WERI-Rb-1 (cell line): ENCODE measurements around the gene PCNT.

Source experiments
- DNase-seq: peaks from one replicate; pipeline ENCODE4 v3.0.0-alpha.2; 2020
- H3K27ac ChIP-seq: fragments of 250-450 bp; sonication (Bioruptor Pico); 2 replicates; pipeline ENCODE4 v1.5.1; 2020; ENCODE audit warnings: mild to moderate bottlenecking, moderate library complexity
- H3K27me3 ChIP-seq: fragments of 250-450 bp; sonication (Bioruptor Pico); 2 replicates; pipeline ENCODE4 v1.5.1; 2021; ENCODE audit warnings: mild to moderate bottlenecking, low read depth, moderate library complexity; ENCODE audit not compliant: insufficient read depth, severe bottlenecking
- H3K36me3 ChIP-seq: fragments of 250-450 bp; sonication (Bioruptor Pico); 2 replicates; pipeline ENCODE4 v1.5.1; 2020; ENCODE audit warnings: mild to moderate bottlenecking, moderate library complexity
- H3K4me3 ChIP-seq: 2 replicates; pipeline ENCODE4 v1.5.1; 2011; ENCODE audit warnings: low read depth, mild to moderate bottlenecking, control low read depth, low read length
- H3K9me3 ChIP-seq: fragments of 250-450 bp; sonication (Bioruptor Pico); 2 replicates; pipeline ENCODE4 v1.5.1; 2021; ENCODE audit warnings: mild to moderate bottlenecking, moderate library complexity; ENCODE audit not compliant: severe bottlenecking
- TF ChIP-seq, protein P1 (sequence below): IDR thresholded peaks from 2 replicates; pipeline ENCODE4 v1.5.1; 2011; ENCODE audit warnings: low read depth, mild to moderate bottlenecking, control low read depth, inconsistent platforms, low read length

PCNT gene

DNA sequence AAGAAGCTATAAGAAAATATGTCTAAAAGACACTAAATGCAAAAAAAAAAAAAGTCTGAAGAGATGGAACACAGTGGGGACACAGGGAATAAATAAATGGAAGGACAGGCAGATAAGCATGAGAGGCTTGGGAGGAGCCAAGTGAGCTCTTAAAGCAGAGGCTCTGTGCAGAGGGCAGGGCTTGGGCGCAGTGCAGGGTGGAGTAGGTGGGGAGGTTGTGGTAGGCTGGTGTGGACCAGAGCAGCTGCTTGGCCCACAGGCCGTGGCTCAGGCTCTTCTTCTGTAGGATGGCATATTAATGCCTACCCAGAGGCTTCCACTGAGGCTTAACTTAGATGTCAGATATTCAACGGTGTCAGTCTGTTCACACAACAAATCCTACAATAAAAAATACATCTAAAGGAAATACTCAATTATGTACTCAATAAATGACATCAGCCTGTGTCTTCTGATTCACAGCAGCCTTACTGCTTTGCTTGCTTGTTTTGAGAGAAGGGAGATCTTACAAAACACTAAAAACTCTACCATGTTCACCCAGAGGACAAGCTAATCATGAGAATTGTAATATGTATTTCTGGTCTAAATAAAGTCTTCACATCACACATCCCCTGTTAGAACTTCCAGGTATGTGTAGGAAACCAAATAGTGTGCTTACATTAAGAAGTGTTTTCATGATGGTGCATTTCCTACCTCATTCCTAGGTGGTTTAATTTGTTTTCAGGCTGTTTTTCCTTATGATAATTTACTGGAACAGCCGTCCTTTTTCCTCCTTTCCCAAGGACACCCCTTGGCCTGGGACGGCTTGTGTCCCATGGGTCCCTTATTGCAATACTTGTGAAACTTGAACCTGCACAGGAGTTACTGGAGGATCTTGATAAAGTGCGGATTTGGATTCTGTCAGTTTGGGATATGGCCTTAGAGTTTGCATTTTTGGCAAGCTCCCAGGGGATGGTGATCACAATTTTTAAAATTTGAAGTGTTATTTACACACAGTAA is 159.6 kb downstream of the PCNT start:
- TF ChIP-seq, protein P1, sequence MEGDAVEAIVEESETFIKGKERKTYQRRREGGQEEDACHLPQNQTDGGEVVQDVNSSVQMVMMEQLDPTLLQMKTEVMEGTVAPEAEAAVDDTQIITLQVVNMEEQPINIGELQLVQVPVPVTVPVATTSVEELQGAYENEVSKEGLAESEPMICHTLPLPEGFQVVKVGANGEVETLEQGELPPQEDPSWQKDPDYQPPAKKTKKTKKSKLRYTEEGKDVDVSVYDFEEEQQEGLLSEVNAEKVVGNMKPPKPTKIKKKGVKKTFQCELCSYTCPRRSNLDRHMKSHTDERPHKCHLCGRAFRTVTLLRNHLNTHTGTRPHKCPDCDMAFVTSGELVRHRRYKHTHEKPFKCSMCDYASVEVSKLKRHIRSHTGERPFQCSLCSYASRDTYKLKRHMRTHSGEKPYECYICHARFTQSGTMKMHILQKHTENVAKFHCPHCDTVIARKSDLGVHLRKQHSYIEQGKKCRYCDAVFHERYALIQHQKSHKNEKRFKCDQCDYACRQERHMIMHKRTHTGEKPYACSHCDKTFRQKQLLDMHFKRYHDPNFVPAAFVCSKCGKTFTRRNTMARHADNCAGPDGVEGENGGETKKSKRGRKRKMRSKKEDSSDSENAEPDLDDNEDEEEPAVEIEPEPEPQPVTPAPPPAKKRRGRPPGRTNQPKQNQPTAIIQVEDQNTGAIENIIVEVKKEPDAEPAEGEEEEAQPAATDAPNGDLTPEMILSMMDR, result no peak
- H3K9me3 ChIP-seq, result no peaks in the 10 kb centered on the region
- peaks cover 16% of the 10 kb centered on the region for H3K36me3 ChIP-seq

DNA sequence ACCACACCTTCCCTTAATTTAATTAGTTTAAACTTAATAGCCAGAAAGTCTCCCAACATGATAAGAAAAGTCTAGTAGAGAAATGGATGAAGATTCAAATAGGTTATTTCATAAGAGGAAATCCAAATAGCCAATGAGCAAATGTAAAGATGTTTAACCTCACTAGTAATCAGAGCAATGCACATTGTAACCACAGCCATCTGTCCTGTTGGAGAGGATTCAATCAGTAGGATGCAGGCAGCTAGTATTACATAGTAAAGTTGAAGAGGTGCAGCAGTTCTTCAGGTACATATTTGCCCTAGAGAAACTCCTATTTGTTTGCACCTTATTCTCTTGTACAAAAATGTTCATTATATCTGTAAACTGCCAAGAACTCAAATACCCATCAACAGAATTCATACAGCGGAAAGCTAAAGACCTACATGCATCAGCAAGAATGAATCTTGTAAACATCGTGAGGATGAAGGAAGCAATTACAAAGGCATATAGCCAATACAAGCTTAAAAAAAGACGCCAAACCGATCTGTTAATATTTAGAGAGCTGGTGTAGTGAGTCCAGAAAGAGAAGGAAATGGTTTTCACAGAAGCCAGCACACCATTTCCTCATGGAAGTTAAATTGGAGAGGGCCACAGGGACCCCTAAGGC is 162.6 kb downstream of the PCNT start:
- DNase-seq, result no peak
- no peak overlapping the region for H3K27ac ChIP-seq
- no peaks in the 10 kb centered on the region for H3K9me3 ChIP-seq
- TF ChIP-seq, protein P1, result no peak
- H3K4me3 ChIP-seq, result no peak overlapping the region
- H3K36me3 ChIP-seq, result peaks cover 32% of the 10 kb centered on the region
- H3K27me3 ChIP-seq, result no peaks in the 10 kb centered on the region

More for the DNA sequence above, 159.6 kb downstream of the PCNT start:
- no peak for DNase-seq
- H3K27me3 ChIP-seq, result no peaks in the 10 kb centered on the region
- no peak overlapping the region for H3K4me3 ChIP-seq
- no peak overlapping the region for H3K27ac ChIP-seq

DNA sequence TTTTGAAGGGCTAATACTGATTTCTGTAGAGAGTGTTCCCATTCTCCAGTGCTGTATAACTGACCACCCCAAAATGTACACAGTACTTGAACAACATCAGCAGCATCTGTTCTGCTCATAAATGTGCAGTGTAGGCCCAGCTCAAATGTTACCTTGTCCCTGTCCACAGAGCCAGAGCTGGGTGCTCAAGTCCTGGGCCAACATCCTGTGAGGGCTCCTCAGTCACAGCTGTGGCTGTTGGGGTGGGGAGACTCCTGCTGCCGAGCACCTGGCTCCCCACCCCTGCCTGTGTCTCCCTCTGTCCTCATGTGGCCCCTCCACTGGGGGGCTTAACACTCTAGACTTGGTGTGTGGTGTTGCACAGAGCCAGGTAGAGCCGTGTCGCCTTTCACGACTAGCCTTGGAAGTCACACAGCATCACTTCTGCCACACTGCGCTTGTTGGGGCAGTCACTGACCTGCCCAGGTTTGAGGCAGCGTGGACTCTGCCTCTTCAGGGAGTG is 165.3 kb downstream of the PCNT start:
- TF ChIP-seq, protein P1, result no peak
- H3K9me3 ChIP-seq, result no peaks in the 10 kb centered on the region
- H3K27ac ChIP-seq, result no peak overlapping the region
- H3K4me3 ChIP-seq, result no peak overlapping the region
- H3K36me3 ChIP-seq, result peaks cover 49% of the 10 kb centered on the region
- H3K27me3 ChIP-seq, result no peaks in the 10 kb centered on the region
- DNase-seq, result no peak

DNA sequence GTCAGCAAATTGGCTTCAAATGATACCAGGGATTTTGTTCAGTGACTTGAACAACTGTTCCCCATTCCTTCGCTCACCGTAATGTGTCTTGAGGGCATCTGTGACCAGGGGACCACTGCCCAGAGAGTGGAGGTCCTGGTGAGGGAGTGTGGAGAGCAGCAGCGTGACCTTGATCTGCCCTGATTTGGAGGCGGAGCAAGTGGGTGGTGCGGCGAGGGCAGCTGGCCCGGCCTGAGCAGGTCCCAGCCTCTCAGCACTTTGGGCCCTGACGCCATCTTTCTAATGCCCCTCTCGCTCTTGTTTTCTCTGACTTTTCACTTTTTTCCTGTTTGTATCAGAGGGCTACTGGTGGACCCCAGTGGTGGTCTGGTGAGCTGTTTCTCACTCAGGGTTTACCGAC is 165.8 kb downstream of the PCNT start:
- no peak overlapping the region for H3K4me3 ChIP-seq
- H3K27me3 ChIP-seq, result no peaks in the 10 kb centered on the region
- TF ChIP-seq, protein P1, result no peak
- no peaks in the 10 kb centered on the region for H3K9me3 ChIP-seq
- DNase-seq, result no peak
- H3K36me3 ChIP-seq, result peaks cover 49% of the 10 kb centered on the region
- no peak overlapping the region for H3K27ac ChIP-seq

DNA sequence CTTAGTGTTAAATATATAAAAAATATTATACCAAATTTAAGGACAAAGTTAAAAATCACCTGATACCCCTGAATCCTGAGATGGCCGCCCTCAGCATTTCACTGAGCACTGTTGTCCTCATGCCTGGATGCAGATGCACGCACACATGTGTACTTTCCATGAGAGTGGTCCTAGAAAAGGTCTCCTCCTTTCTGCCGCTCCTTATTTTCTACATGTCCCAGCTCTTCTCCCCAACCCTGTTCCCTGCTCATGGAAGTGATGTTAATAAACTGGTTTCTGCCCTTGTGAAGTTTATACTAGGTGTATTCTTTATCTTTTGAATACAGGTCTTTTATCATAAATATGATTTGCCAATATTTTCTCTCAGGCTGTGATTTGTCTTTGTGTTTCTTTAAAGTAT is 167.6 kb downstream of the PCNT start:
- Histone ChIP-seq H3K36me3 (peaks cover 48% of the 10 kb centered on the region), H3K4me3 (no peak overlapping the region), H3K27me3 (no peaks in the 10 kb centered on the region), H3K9me3 (no peaks in the 10 kb centered on the region), H3K27ac (no peak overlapping the region)
- no peak for DNase-seq
- TF ChIP-seq, protein P1, result no peak
